Measurements from ENCODE around the gene SMIM9.
"Not testable (repeated sequence)": the region's sequence is repeated elsewhere in the genome, so short reads cannot be mapped to it uniquely, and the experiment has no call there.

SMIM9 gene

GRCh38 chrX:154827194-154828015, 7.1 kb downstream of the SMIM9 start:
- Histone ChIP-seq H3K9me3 (ENCODE audit: control insufficient read depth, insufficient read depth, low read length) (no peaks in the 10 kb centered on the region), H3K36me3 (ENCODE audit: control insufficient read depth, insufficient read depth, low read length) (no peaks in the 10 kb centered on the region), H3K9ac (ENCODE audit: low read depth, low read length) (no peak overlapping the region), H3K4me3 (ENCODE audit: low read depth, low read length) (no peak overlapping the region), H3K27me3 (ENCODE audit: control insufficient read depth, insufficient read depth, low read length) (no peaks in the 10 kb centered on the region), H3K4me1 (ENCODE audit: control insufficient read depth, insufficient read depth, low read length) (no peaks in the 10 kb centered on the region)

DNA sequence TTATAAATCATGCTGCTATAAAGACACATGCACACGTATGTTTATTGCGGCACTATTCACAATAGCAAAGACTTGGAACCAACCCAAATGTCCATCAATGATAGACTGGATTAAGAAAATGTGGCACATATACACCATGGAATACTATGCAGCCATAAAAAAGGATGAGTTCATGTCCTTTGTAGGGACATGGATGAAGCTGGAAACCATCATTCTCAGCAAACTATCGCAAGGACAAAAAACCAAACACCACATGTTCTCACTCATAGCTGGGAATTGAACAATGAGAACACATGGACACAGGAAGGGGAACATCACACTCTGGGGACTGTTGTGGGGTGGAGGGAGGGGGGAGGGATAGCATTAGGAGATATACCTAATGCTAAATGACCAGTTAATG, 8.9 kb downstream of the SMIM9 start:
- peaks cover 11% of the 10 kb centered on the region for H3K4me1 ChIP-seq (ENCODE audit: control insufficient read depth, insufficient read depth, low read length)
- H3K27me3 ChIP-seq (ENCODE audit: control insufficient read depth, insufficient read depth, low read length); H3K36me3 ChIP-seq (ENCODE audit: control insufficient read depth, insufficient read depth, low read length); H3K4me3 ChIP-seq (ENCODE audit: low read depth, low read length); H3K9me3 ChIP-seq (ENCODE audit: control insufficient read depth, insufficient read depth, low read length); H3K9ac ChIP-seq (ENCODE audit: low read depth, low read length): not testable (repeated sequence)

DNA sequence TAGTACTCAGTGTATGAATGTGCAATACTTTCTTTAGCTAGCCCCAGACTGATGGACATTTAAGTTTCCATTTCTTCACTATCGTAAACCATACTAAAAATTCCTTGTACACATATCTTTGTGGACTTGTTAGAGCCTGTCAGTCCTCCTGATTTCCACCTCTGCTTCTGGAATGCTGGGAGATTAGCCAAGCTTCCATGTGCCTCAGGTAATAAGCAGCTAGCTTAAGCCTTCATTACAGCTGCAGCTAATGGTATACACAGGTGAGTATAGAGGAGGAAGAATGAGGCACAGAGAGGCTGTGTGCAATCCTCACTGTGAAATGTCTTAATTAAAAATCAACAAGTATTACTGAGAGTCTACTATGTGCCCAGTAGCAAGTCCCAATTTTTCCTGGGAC, 9.8 kb downstream of the SMIM9 start:
- Histone ChIP-seq H3K27me3 (ENCODE audit: control insufficient read depth, insufficient read depth, low read length) (no peaks in the 10 kb centered on the region), H3K36me3 (ENCODE audit: control insufficient read depth, insufficient read depth, low read length) (no peaks in the 10 kb centered on the region), H3K9ac (ENCODE audit: low read depth, low read length) (no peak overlapping the region), H3K9me3 (ENCODE audit: control insufficient read depth, insufficient read depth, low read length) (no peaks in the 10 kb centered on the region), H3K4me1 (ENCODE audit: control insufficient read depth, insufficient read depth, low read length) (peaks cover 15% of the 10 kb centered on the region), H3K4me3 (ENCODE audit: low read depth, low read length) (no peak overlapping the region)

DNA sequence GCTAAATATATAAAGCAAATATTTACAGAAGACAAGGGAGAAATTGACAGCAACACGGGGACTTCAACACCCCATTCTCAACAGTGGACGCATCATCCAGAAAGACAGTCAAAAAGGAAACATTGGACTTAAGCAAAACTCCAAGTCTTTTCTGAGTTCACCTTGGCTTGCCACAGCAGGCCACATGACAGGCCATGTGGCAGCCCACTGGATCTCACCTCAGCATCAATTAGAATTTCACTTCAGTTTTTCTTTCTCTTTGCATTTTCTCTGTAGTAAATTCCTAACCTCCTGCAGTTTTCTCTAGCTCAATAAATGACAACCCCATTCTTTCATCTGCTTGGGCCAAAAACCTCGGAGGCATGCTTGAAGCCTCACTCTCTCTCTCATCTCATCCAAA, 12.4 kb downstream of the SMIM9 start:
- Histone ChIP-seq H3K9ac (ENCODE audit: low read depth, low read length) (no peak overlapping the region), H3K4me1 (ENCODE audit: control insufficient read depth, insufficient read depth, low read length) (peaks cover 17% of the 10 kb centered on the region), H3K9me3 (ENCODE audit: control insufficient read depth, insufficient read depth, low read length) (no peaks in the 10 kb centered on the region), H3K27me3 (ENCODE audit: control insufficient read depth, insufficient read depth, low read length) (no peaks in the 10 kb centered on the region), H3K4me3 (ENCODE audit: low read depth, low read length) (no peak overlapping the region), H3K36me3 (ENCODE audit: control insufficient read depth, insufficient read depth, low read length) (no peaks in the 10 kb centered on the region)

- H3K4me1 ChIP-seq (ENCODE audit: control insufficient read depth, insufficient read depth, low read length), result peaks cover 17% of the 10 kb centered on the region
- no peaks in the 10 kb centered on the region for H3K27me3 ChIP-seq (ENCODE audit: control insufficient read depth, insufficient read depth, low read length)
- no peaks in the 10 kb centered on the region for H3K36me3 ChIP-seq (ENCODE audit: control insufficient read depth, insufficient read depth, low read length)
- H3K9me3 ChIP-seq (ENCODE audit: control insufficient read depth, insufficient read depth, low read length), result no peaks in the 10 kb centered on the region
- H3K9ac ChIP-seq (ENCODE audit: low read depth, low read length), result no peak overlapping the region
- H3K4me3 ChIP-seq (ENCODE audit: low read depth, low read length), result no peak overlapping the region
These were observed 12.9 kb downstream of the SMIM9 start for GRCh38 chrX:154821523-154821922.

DNA sequence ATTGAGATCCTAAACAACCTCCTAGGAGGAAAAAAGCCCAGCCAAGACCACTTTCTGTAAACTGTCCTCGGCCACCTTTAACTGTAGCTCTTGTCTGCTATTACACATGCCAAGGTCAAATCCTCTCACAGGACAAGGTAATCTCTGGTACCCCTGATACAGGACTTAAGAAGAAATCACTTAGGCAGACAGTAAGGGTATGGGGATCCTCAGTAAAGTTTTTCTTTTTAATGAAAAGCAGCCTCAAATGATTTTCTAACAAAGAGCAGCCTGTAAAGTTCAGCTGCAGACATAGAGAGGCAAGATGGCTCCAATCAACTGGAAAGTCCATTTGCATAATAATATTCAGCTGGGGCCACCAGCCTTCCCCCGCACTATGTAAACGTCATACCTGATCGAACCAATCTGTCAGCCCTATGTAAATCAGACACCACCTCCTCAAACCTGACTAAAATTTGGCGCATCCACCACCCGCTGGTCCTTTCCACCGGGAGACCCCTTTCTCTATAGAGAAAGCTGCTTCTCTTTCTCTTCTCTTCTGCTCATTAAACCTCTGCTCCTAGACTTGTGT, 14.6 kb downstream of the SMIM9 start:
- H3K9ac ChIP-seq (ENCODE audit: low read depth, low read length), result no peak overlapping the region
- no peak overlapping the region for H3K4me3 ChIP-seq (ENCODE audit: low read depth, low read length)
- no peaks in the 10 kb centered on the region for H3K27me3 ChIP-seq (ENCODE audit: control insufficient read depth, insufficient read depth, low read length)
- no peaks in the 10 kb centered on the region for H3K36me3 ChIP-seq (ENCODE audit: control insufficient read depth, insufficient read depth, low read length)
- peaks cover 17% of the 10 kb centered on the region for H3K4me1 ChIP-seq (ENCODE audit: control insufficient read depth, insufficient read depth, low read length)
- no peaks in the 10 kb centered on the region for H3K9me3 ChIP-seq (ENCODE audit: control insufficient read depth, insufficient read depth, low read length)

DNA sequence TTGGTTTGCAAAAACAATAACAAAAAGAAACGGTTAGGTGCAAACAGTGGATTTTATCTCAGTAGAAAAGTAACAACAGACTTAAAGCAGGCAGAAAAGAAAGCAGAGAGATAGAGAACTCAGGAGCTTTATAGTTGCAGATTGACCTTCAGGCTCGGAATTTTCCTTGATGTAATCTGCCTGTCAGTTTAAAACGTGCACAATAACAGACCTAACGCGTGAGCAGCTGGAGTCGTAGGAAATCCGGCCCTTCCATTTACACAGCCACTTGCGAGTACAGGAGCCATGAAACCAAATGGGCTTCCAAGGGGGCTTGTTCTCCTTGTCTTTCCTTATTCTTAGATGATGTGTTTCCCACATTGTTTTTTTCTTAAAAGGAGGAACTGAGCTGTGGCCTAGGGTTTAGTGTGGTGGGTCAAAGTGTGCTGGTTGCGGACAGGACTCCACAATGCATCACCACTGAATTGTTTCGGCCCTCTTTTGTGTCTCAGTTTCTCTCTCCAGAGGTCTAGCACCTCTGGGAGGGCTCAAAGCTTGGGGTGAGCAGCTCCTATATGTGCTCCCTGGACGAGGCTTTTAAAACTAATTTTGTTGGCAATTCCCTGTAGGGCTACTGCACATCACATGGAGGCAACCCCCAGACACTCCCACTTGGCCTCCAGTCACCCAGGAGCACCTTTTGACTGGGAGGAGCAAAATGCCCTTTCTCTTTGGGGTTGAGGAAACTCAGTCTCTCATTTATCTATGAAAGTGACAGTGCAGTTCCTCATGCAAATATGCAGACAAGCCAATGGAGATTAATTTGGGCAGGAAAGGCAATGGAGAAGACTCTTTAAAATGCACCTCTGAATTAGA, 15.3 kb downstream of the SMIM9 start:
- H3K4me1 ChIP-seq (ENCODE audit: control insufficient read depth, insufficient read depth, low read length), result peaks cover 17% of the 10 kb centered on the region
- no peak overlapping the region for H3K4me3 ChIP-seq (ENCODE audit: low read depth, low read length)
- H3K9ac ChIP-seq (ENCODE audit: low read depth, low read length), result no peak overlapping the region
- H3K36me3 ChIP-seq (ENCODE audit: control insufficient read depth, insufficient read depth, low read length), result no peaks in the 10 kb centered on the region
- H3K9me3 ChIP-seq (ENCODE audit: control insufficient read depth, insufficient read depth, low read length), result no peaks in the 10 kb centered on the region
- H3K27me3 ChIP-seq (ENCODE audit: control insufficient read depth, insufficient read depth, low read length), result no peaks in the 10 kb centered on the region

GRCh38 chrX:154817048-154817618, 17.3 kb downstream of the SMIM9 start:
- H3K9ac ChIP-seq (ENCODE audit: low read depth, low read length); H3K9me3 ChIP-seq (ENCODE audit: control insufficient read depth, insufficient read depth, low read length); H3K27me3 ChIP-seq (ENCODE audit: control insufficient read depth, insufficient read depth, low read length): not testable (repeated sequence)

GRCh38 chrX:154816326-154816898, 18.1 kb downstream of the SMIM9 start:
- H3K36me3 ChIP-seq (ENCODE audit: control insufficient read depth, insufficient read depth, low read length); H3K9ac ChIP-seq (ENCODE audit: low read depth, low read length); H3K9me3 ChIP-seq (ENCODE audit: control insufficient read depth, insufficient read depth, low read length); H3K4me3 ChIP-seq (ENCODE audit: low read depth, low read length); H3K27me3 ChIP-seq (ENCODE audit: control insufficient read depth, insufficient read depth, low read length): not testable (repeated sequence)
- peaks cover 11% of the 10 kb centered on the region for H3K4me1 ChIP-seq (ENCODE audit: control insufficient read depth, insufficient read depth, low read length)

More at GRCh38 chrX:154817048-154817618, 17.3 kb downstream of the SMIM9 start:
- H3K4me1 ChIP-seq (ENCODE audit: control insufficient read depth, insufficient read depth, low read length), result peaks cover 15% of the 10 kb centered on the region
- not testable (repeated sequence) for H3K36me3 ChIP-seq (ENCODE audit: control insufficient read depth, insufficient read depth, low read length); H3K4me3 ChIP-seq (ENCODE audit: low read depth, low read length)

GRCh38 chrX:154815274-154815818, 19.1 kb downstream of the SMIM9 start:
- Histone ChIP-seq H3K9me3 (ENCODE audit: control insufficient read depth, insufficient read depth, low read length) (no peaks in the 10 kb centered on the region), H3K9ac (ENCODE audit: low read depth, low read length) (no peak overlapping the region), H3K4me1 (ENCODE audit: control insufficient read depth, insufficient read depth, low read length) (peaks cover 4% of the 10 kb centered on the region), H3K36me3 (ENCODE audit: control insufficient read depth, insufficient read depth, low read length) (no peaks in the 10 kb centered on the region), H3K27me3 (ENCODE audit: control insufficient read depth, insufficient read depth, low read length) (no peaks in the 10 kb centered on the region), H3K4me3 (ENCODE audit: low read depth, low read length) (no peak overlapping the region)

DNA sequence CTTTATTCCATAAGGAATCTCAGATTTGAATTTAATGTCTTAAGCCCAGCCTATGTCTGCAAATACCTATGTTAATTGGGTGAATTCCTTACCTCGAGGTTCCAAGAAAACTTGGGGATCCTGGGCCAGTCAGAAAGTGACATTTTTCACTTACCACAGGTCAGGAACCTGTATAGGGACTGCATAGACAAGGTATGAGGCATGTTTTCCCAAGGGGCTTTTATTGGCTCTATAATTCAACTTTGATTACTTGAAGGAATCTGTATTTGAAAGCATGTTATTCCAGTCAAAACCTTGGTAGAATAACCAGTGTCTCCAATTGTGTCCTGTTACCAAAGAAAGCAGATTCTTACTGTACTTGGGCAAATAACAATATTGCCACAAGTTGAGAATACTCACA, 20.7 kb downstream of the SMIM9 start:
- no peaks in the 10 kb centered on the region for H3K9me3 ChIP-seq (ENCODE audit: control insufficient read depth, insufficient read depth, low read length)
- no peak overlapping the region for H3K9ac ChIP-seq (ENCODE audit: low read depth, low read length)
- no peak overlapping the region for H3K4me3 ChIP-seq (ENCODE audit: low read depth, low read length)
- no peaks in the 10 kb centered on the region for H3K4me1 ChIP-seq (ENCODE audit: control insufficient read depth, insufficient read depth, low read length)
- no peaks in the 10 kb centered on the region for H3K27me3 ChIP-seq (ENCODE audit: control insufficient read depth, insufficient read depth, low read length)
- H3K36me3 ChIP-seq (ENCODE audit: control insufficient read depth, insufficient read depth, low read length), result no peaks in the 10 kb centered on the region

All from iPS-15b (cell line).